Panc1 (cell line): ENCODE measurements around the gene USP6NL.

Experiments used
- CTCF ChIP-seq: fragments of 450-650 bp; IDR thresholded peaks from 2 replicates; pipeline ENCODE4 v1.5.1; 2017; ENCODE audit warnings: mild to moderate bottlenecking
- TCF7L2 ChIP-seq: IDR thresholded peaks from 2 replicates; pipeline ENCODE4 v1.6.1; 2011; ENCODE audit warnings: mild to moderate bottlenecking, low read depth, low read length, inconsistent platforms

GRCh38 chr10:11469575-11470391, 141.7 kb downstream of the USP6NL start:
- no peak for TF ChIP-seq CTCF
- no peak for TF ChIP-seq TCF7L2
